Measurements from ENCODE around the gene C12orf75. TPM values are rescaled to one million over a fixed set of nuclear protein-coding genes. Genes with fewer than 3 reads are reported as not detected.

The C12orf75 gene
- total and polyA plus RNA-seq, 10 of the 15 experiments (the other 5 are each of a cell fraction or from before 2014, with no cell fraction given): 40.7 to 411 (median 159) TPM

GRCh38 chr12:105401198-105401597, 70.7 kb downstream of the C12orf75 start (continued):
- TF ChIP-seq MAX (IDR thresholded peaks at IDR 0.05; ENCODE audit: low read depth, low read length): no peak
- no peak for TF ChIP-seq EED (IDR thresholded peaks at IDR 0.05; ENCODE audit: low read depth)
- no peak for TF ChIP-seq SMC3 (IDR thresholded peaks at IDR 0.05; ENCODE audit: borderline replicate concordance, low read length)

- CTCF ChIA-PET: interaction anchor here (0.6 to 2.0 kb wide), 2 partner anchors 9 to 18 kb away, joined by 3 to 6 read pairs; no protein-coding TSS in a partner anchor
Observed at GRCh38 chr12:105402366-105402765, 71.9 kb downstream of the C12orf75 start.

GRCh38 chr12:105403095-105403494, 72.6 kb downstream of the C12orf75 start:
- WGBS (ENCODE audit: insufficient coverage, insufficient replicate concordance, low lambda C conversion rate, missing lambda C conversion rate): 0% methylated on average over 1 of the region's 1 CpG
- no TSS peak for BruUV-seq (replicated peaks)
- Histone ChIP-seq H3K4me3 (no peak overlapping the region), H3K79me2 (ENCODE audit: control insufficient read depth, insufficient read depth, low read length) (no peaks in the 10 kb centered on the region), H3K4me1 (ENCODE audit: control insufficient read depth, insufficient read depth, low read length) (no peaks in the 10 kb centered on the region), H3K27me3 (replicated peaks in 1 of 2; ENCODE audit: control insufficient read depth in 2 of 2, insufficient read depth in 2 of 2, low read length in 1 of 2) (no peaks in the 10 kb centered on the region), H3K9me3 (replicated peaks; ENCODE audit: control insufficient read depth, insufficient read depth, low read length) (no peaks in the 10 kb centered on the region; the same call in 2 of the 3 replicates), H3K4me2 (ENCODE audit: control insufficient read depth, insufficient read depth) (no peak overlapping the region), H3K9ac (ENCODE audit: control insufficient read depth, insufficient read depth, low read length) (no peak overlapping the region), H2AFZ (ENCODE audit: control insufficient read depth, low read depth, low read length) (no peak overlapping the region), H3K27ac (ENCODE audit: control insufficient read depth, insufficient read depth) (no peak overlapping the region), H3K36me3 (ENCODE audit: control insufficient read depth in 2 of 2, insufficient read depth in 2 of 2, low read length in 1 of 2) (no peaks in the 10 kb centered on the region; a peak in 1 of 4 replicates), H4K20me1 (ENCODE audit: control insufficient read depth, insufficient read depth) (no peaks in the 10 kb centered on the region)
- SMC1A ChIA-PET (ENCODE audit: uncharacterized antibody, unreplicated experiment): interaction anchor here (0.8 kb wide), 1 partner anchor 17 kb away, joined by 3 read pairs; no protein-coding TSS in a partner anchor
- in situ Hi-C loops (cut with MboI) (no loop called here), intact Hi-C loops (cut with micrococcal nuclease; ENCODE audit: unreplicated experiment) (no loop called here)
- RAD21 ChIA-PET (ENCODE audit: unreplicated experiment): no interaction called here
- POLR2A ChIA-PET: no interaction called here
- DNase-seq (ENCODE audit: low read depth, low spot score): no peak
- no peak for FAIRE-seq
- no peak for ATAC-seq
- CTCF ChIA-PET: interaction anchor here (2.0 kb wide), 1 partner anchor 18 kb away, joined by 6 read pairs; no protein-coding TSS in a partner anchor
- TF ChIP-seq NFXL1 (IDR thresholded peaks at IDR 0.05; ENCODE audit: borderline replicate concordance) (no peak), RAD51 (IDR thresholded peaks at IDR 0.05) (no peak), ZNF687 (IDR thresholded peaks at IDR 0.05) (no peak), MYC (IDR thresholded peaks at IDR 0.05; ENCODE audit: insufficient read depth, insufficient read length, insufficient replicate concordance, low read length, severe bottlenecking) (no peak), JUNB (IDR thresholded peaks at IDR 0.05) (no peak), MEF2A (IDR thresholded peaks at IDR 0.05; ENCODE audit: insufficient read depth, low read depth, low read length) (no peak), JUND (IDR thresholded peaks at IDR 0.05; ENCODE audit: low read depth, low read length) (no peak)

More at GRCh38 chr12:105402366-105402765, 71.9 kb downstream of the C12orf75 start:
- H3K27me3 ChIP-seq (replicated peaks in 1 of 2; ENCODE audit: control insufficient read depth in 2 of 2, insufficient read depth in 2 of 2, low read length in 1 of 2): no peaks in the 10 kb centered on the region
- no peaks in the 10 kb centered on the region for H3K79me2 ChIP-seq (ENCODE audit: control insufficient read depth, insufficient read depth, low read length)
- no peaks in the 10 kb centered on the region for H3K4me1 ChIP-seq (ENCODE audit: control insufficient read depth, insufficient read depth, low read length)
- intact Hi-C loops (cut with micrococcal nuclease; ENCODE audit: unreplicated experiment) (no loop called here), in situ Hi-C loops (cut with MboI) (no loop called here)
- DNase-seq (ENCODE audit: low read depth, low spot score) (no peak), ATAC-seq (no peak), FAIRE-seq (no peak)
- ChIA-PET SMC1A (ENCODE audit: uncharacterized antibody, unreplicated experiment) (interaction anchor here (0.8 to 2.6 kb wide), 2 partner anchors 12 to 18 kb away, joined by 3 to 5 read pairs; no protein-coding TSS in a partner anchor), POLR2A (no interaction called here), RAD21 (ENCODE audit: unreplicated experiment) (no interaction called here)
- H3K9ac ChIP-seq (ENCODE audit: control insufficient read depth, insufficient read depth, low read length): no peak overlapping the region
- TF ChIP-seq NR2C1 (IDR thresholded peaks at IDR 0.05): no peak
- TF ChIP-seq MTA3 (IDR thresholded peaks at IDR 0.05; ENCODE audit: borderline replicate concordance, low read length): no peak
- TF ChIP-seq IRF4 (IDR thresholded peaks at IDR 0.05; ENCODE audit: low read depth, low read length): no peak
- TF ChIP-seq CBFB (IDR thresholded peaks at IDR 0.05; ENCODE audit: low read depth): no peak
- H3K4me3 ChIP-seq: no peak overlapping the region
- H2AFZ ChIP-seq (ENCODE audit: control insufficient read depth, low read depth, low read length): no peak overlapping the region
- no peak overlapping the region for H3K27ac ChIP-seq (ENCODE audit: control insufficient read depth, insufficient read depth)
- no TSS peak for BruUV-seq (replicated peaks)
- H3K4me2 ChIP-seq (ENCODE audit: control insufficient read depth, insufficient read depth): no peak overlapping the region
- no peaks in the 10 kb centered on the region for H3K36me3 ChIP-seq (ENCODE audit: control insufficient read depth in 2 of 2, insufficient read depth in 2 of 2, low read length in 1 of 2)
- H3K9me3 ChIP-seq (replicated peaks; ENCODE audit: control insufficient read depth, insufficient read depth, low read length): peaks cover 2% of the 10 kb centered on the region; the same call in 1 of the 3 replicates
- WGBS (ENCODE audit: insufficient coverage, insufficient replicate concordance, low lambda C conversion rate, missing lambda C conversion rate): 99% methylated on average over 5 of the region's 5 CpGs
- H4K20me1 ChIP-seq (ENCODE audit: control insufficient read depth, insufficient read depth): no peaks in the 10 kb centered on the region
